Gastroesophageal sphincter (tissue), 4 donors: ENCODE data around the gene BTBD9. TPM values are rescaled to one million over a fixed set of nuclear protein-coding genes. Genes with fewer than 3 reads are reported as not detected.

ENCODE experiments used
- ATAC-seq: fragments of 150-250 bp; one replicate; pipeline ENCODE4 v1.9.1; 2016; ENCODE audit warnings: mild to moderate bottlenecking, moderate library complexity
- H3K27ac ChIP-seq, 4 donors: fragments of 200-600 bp; sonication (generic) in 3 of 4; 1 replicate in 3 of 4; 2 replicates in 1 of 4; pipeline ENCODE4 v1.5.1; 2016 to 2019
- H3K27me3 ChIP-seq: fragments of 200-600 bp; sonication (generic); one replicate; pipeline ENCODE4 v1.5.1; 2019
- H3K36me3 ChIP-seq, 2 donors: fragments of 200-600 bp; sonication (generic); one replicate each; pipeline ENCODE4 v1.5.1; 2019; ENCODE audit warnings: control low read depth in 1 of 2
- H3K4me1 ChIP-seq, 3 donors: fragments of 200-600 bp; sonication (generic); 1 replicate in 2 of 3; 2 replicates in 1 of 3; pipeline ENCODE4 v1.5.1; 2016 to 2019; ENCODE audit warnings: control low read depth in 2 of 3
- H3K4me3 ChIP-seq, 2 donors: fragments of 200-600 bp; sonication (generic); one replicate each; pipeline ENCODE4 v1.5.1; 2019; ENCODE audit warnings: mild to moderate bottlenecking in 1 of 2, moderate library complexity in 1 of 2
- H3K9me3 ChIP-seq, 3 donors: fragments of 200-600 bp; sonication (generic); one replicate each; pipeline ENCODE4 v1.5.1; 2017 to 2019; ENCODE audit warnings: control low read depth in 2 of 3
- CTCF ChIP-seq, 4 experiments: fragments of 200-600 bp in 2 of 4; fragments of 450-650 bp in 2 of 4; sonication (generic) in 1 of 4; IDR thresholded peaks; one replicate each; pipeline ENCODE4 v1.5.1; 2017 to 2019; ENCODE audit warnings: antibody characterized with exemption in 4 of 4, mild to moderate bottlenecking in 2 of 4, moderate library complexity in 2 of 4
- EP300 ChIP-seq: sonication (generic); formaldehyde crosslinking; IDR thresholded peaks from one replicate; pipeline ENCODE4 v1.6.1; 2017; ENCODE audit warnings: antibody characterized with exemption, mild to moderate bottlenecking
- POLR2A ChIP-seq, 2 donors: fragments of 450-650 bp; IDR thresholded peaks; one replicate each; pipeline ENCODE4 v1.6.1; 2017; ENCODE audit warnings: antibody characterized with exemption in 2 of 2, mild to moderate bottlenecking in 2 of 2, moderate library complexity in 1 of 2
- POLR2AphosphoS5 ChIP-seq: sonication (generic); formaldehyde crosslinking; IDR thresholded peaks from one replicate; pipeline ENCODE4 v1.6.1; 2017; ENCODE audit warnings: antibody characterized with exemption
- WGBS, 2 donors: methylation state at CpG; one replicate each; pipeline ENCODE4 v1.1.5; 2018; ENCODE audit warnings: low coverage in 1 of 2; 5-methylcytosine and 5-hydroxymethylcytosine counted together
- total RNA-seq, 4 donors: library from RNA; depleted of rRNA; stranded (reverse); fragments of >200 nt; gene quantifications; one replicate each; pipeline ENCODE4 v1.1.0, GENCODE V29; 2016

Gene BTBD9
- total RNA-seq, 4 donors from 2014 or later: 11.3 to 18.9 (median 13.8) TPM

- TF ChIP-seq POLR2A (IDR thresholded peaks at IDR 0.05): no peak
- no peak for TF ChIP-seq POLR2AphosphoS5
- no peak for TF ChIP-seq EP300
- TF ChIP-seq CTCF (IDR thresholded peaks at IDR 0.05): no peak
- 52 to 63% methylated on average over 4 of the region's 4 CpGs for WGBS, 2 donors
- Histone ChIP-seq H3K4me1 (peaks cover 0 to 30% (median 0%) of the 10 kb centered on the region in 3 donors), H3K9me3 (no peaks in the 10 kb centered on the region), H3K4me3 (no peak overlapping the region), H3K36me3 (peaks cover 3 to 38% of the 10 kb centered on the region in 2 donors), H3K27ac (no peak overlapping the region), H3K27me3 (no peaks in the 10 kb centered on the region)
- no peak for ATAC-seq
These were observed 46.7 kb upstream of the BTBD9 start for GRCh38 chr6:38686270-38687042.

- TF ChIP-seq CTCF (IDR thresholded peaks at IDR 0.05) (no peak), EP300 (no peak), POLR2A (IDR thresholded peaks at IDR 0.05) (no peak), POLR2AphosphoS5 (no peak)
- ATAC-seq: no peak
- WGBS, 2 donors: 92 to 93% methylated on average over 3 of the region's 3 CpGs
These were observed 45.2 kb upstream of the BTBD9 start for GRCh38 chr6:38684904-38685303.

GRCh38 chr6:38684237-38684636, 44.5 kb upstream of the BTBD9 start:
- ATAC-seq: no peak
- H3K27me3 ChIP-seq: no peaks in the 10 kb centered on the region
- 87 to 100% methylated on average over 1 of the region's 1 CpG for WGBS, 2 donors
- no peak overlapping the region for H3K27ac ChIP-seq
- no peak overlapping the region for H3K4me3 ChIP-seq
- H3K4me1 ChIP-seq: peaks cover 0 to 24% (median 0%) of the 10 kb centered on the region in 3 donors
- peaks cover 3 to 58% of the 10 kb centered on the region in 2 donors for H3K36me3 ChIP-seq
- H3K9me3 ChIP-seq: no peaks in the 10 kb centered on the region
- TF ChIP-seq EP300: no peak
- TF ChIP-seq POLR2A (IDR thresholded peaks at IDR 0.05): no peak
- no peak for TF ChIP-seq CTCF (IDR thresholded peaks at IDR 0.05)
- no peak for TF ChIP-seq POLR2AphosphoS5

More at GRCh38 chr6:38684904-38685303, 45.2 kb upstream of the BTBD9 start:
- Histone ChIP-seq H3K4me3 (no peak overlapping the region), H3K36me3 (peaks cover 3 to 53% of the 10 kb centered on the region in 2 donors), H3K4me1 (peaks cover 0 to 30% (median 0%) of the 10 kb centered on the region in 3 donors), H3K27ac (no peak overlapping the region), H3K27me3 (no peaks in the 10 kb centered on the region), H3K9me3 (no peaks in the 10 kb centered on the region)

GRCh38 chr6:38681850-38682249, 42.1 kb upstream of the BTBD9 start:
- Histone ChIP-seq H3K4me1 (peaks cover 0 to 6% (median 0%) of the 10 kb centered on the region in 3 donors), H3K9me3 (no peaks in the 10 kb centered on the region), H3K27ac (no peak overlapping the region), H3K27me3 (no peaks in the 10 kb centered on the region), H3K36me3 (peaks cover 3 to 80% of the 10 kb centered on the region in 2 donors), H3K4me3 (no peak overlapping the region)
- TF ChIP-seq CTCF (IDR thresholded peaks at IDR 0.05) (no peak), POLR2AphosphoS5 (no peak), EP300 (no peak), POLR2A (IDR thresholded peaks at IDR 0.05) (no peak)
- 100% methylated on average over 2 of the region's 2 CpGs for WGBS, 2 donors
- ATAC-seq: no peak

GRCh38 chr6:38679668-38680067, 39.9 kb upstream of the BTBD9 start:
- ATAC-seq: no peak
- Histone ChIP-seq H3K36me3 (peaks cover 3 to 95% of the 10 kb centered on the region in 2 donors), H3K4me3 (no peak overlapping the region), H3K27ac (no peak overlapping the region), H3K4me1 (no peaks in the 10 kb centered on the region), H3K27me3 (no peaks in the 10 kb centered on the region), H3K9me3 (no peaks in the 10 kb centered on the region)
- 88 to 100% methylated on average over 1 of the region's 1 CpG for WGBS, 2 donors
- no peak for TF ChIP-seq EP300
- no peak for TF ChIP-seq POLR2A (IDR thresholded peaks at IDR 0.05)
- TF ChIP-seq CTCF (IDR thresholded peaks at IDR 0.05): no peak
- no peak for TF ChIP-seq POLR2AphosphoS5
